Activated T-cell treated with anti-CD3 and anti-CD28 coated beads for 4 hours (primary cell): Measurements from ENCODE around the gene CPB2.
A peak's percentile ranks its signal among the peaks of the same experiment; 100 is the strongest.

Experiments
- DNase-seq: peaks from one replicate; pipeline ENCODE4 v3.0.0-alpha.2; 2020

CPB2 gene

GRCh38 chr13:46097015-46097414 lies 7.8 kb downstream of the CPB2 start:
- DNase-seq: no peak

DNA sequence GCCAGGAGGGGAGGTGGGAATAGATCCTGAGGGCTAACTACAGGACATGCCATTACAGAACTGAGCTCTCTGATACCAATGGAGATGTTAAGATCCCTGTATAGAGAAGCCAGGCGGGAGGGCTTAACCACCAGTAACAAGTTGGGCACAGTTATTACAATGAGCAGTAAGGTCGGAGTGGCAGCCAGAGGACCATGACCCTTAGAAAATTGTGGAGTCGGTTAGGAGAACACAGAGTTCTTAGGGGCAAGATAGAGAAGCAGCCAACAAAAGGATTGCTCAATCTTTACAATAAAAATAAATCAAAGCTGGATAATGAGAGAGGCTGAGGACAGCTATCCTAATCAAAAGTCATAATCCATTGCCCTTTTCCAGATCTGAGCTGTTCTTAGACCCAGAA lies 10.4 kb downstream of the CPB2 start:
- DNase-seq: no peak

- no peak for DNase-seq
These were observed 15.8 kb downstream of the CPB2 start for GRCh38 chr13:46088821-46089562.

- no peak for DNase-seq
These were observed 17.4 kb downstream of the CPB2 start for GRCh38 chr13:46087481-46087880.

GRCh38 chr13:46086985-46087384 lies 17.8 kb downstream of the CPB2 start:
- no peak for DNase-seq

DNA sequence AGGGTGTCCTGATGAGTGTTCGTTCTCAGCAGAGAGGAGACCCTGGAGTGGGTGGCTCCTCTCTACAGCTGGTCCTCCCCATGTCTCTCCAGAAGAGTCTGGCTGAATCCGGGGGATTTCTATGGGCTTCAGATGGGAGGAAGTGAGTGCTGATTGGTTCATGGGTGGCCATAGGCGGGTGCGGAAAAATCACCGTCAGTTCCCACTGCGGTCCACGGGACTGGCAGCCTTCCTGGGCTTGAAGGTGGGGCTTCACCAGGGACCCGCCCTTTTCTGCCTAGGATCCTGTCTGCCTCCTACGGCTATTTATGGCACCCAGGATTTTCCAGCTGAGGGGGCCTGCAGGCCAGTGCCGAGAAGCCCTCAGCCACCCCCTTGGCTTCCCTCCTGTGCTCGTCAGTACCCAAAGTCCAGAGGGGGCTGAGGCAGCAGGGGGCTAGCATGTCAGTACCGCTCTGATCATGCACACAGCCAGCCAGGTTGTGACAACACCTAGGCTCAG lies 18.4 kb downstream of the CPB2 start:
- DNase-seq: no peak

GRCh38 chr13:46085737-46086136 lies 19.1 kb downstream of the CPB2 start:
- DNase-seq: no peak

DNA sequence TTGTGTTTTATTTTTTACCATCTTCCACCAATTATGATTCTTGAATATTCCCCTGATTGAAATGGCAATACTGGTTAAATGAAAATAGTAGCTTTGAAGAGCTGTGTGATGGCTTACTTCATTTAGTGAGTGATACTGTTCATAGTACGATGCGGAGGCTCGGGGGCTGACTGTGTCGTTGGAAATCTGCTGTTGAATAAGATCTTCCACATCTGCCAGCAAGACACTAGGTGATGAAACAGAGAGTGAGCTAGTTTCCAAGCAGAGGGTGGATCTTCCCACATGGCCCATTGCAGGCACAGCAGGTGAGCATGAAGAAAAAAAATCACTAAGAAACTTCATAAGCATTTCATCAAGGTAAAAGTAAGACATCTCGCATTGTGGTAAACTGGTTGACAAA lies 22.5 kb downstream of the CPB2 start:
- DNase-seq: no peak

GRCh38 chr13:46079770-46080169 lies 25.1 kb downstream of the CPB2 start:
- DNase-seq: no peak

GRCh38 chr13:46077265-46077664 lies 27.6 kb downstream of the CPB2 start:
- no peak for DNase-seq

DNA sequence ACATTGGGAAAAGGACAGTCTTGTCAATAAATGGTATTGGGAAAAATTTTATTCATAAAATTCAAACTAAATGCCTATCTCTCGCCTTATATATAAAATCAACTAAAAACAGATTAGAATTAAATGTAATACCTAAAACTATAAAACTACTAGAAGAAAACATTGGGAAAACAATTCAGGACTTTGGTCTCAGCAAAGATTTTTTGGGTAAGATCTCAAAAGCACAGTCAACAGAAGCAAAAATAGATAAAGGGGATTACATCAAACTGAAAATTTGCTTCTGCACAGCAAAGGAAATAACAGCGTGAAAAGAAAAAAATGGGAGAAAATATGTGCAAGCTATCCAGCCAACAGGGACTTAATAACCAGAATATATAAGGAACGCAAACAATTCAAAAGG lies 28.0 kb downstream of the CPB2 start:
- DNase-seq: no peak

- DNase-seq: no peak
These were observed 29.0 kb downstream of the CPB2 start for GRCh38 chr13:46075811-46076210.

GRCh38 chr13:46071590-46072249 lies 33.1 kb downstream of the CPB2 start:
- no peak for DNase-seq

DNA sequence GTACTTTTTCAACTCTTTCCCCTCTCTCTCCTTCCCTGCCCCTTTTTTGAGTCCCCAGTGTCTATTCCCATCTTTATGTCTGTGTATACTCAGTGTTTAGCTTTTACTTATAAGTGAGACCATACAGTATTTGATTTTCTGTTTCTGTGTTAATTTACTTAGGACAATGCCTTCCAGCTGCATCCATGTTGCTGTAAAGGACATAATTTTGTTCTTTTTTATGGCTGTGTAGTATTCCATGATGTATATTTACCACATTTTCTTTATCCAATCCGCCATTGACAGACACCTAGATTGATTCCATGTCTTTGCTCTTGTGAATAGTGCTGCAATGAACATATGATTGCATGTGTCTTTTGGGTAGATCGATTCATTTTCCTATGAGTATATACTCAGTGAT lies 41.5 kb downstream of the CPB2 start:
- DNase-seq: no peak

DNA sequence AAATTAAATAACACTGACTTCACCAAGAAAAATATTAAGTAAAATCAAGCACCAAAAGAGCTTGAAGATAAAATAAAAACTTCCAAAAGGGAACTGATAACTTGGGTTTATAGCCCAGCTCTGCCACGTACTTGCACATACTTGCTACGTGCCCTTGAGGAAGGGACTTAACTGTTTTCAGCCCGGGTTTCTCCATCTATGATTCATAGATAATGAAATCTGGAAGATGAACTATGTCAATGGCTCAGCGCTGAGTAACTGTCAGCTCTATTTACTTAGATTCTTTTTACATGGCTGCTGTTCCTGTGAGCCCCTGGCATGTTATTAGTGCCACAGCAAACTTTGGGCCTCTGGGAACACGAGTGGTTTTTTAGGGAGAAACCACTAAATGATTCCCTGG lies 42.6 kb downstream of the CPB2 start:
- no peak for DNase-seq

- DNase-seq: no peak
These were observed 45.4 kb downstream of the CPB2 start for GRCh38 chr13:46059405-46059804.

DNA sequence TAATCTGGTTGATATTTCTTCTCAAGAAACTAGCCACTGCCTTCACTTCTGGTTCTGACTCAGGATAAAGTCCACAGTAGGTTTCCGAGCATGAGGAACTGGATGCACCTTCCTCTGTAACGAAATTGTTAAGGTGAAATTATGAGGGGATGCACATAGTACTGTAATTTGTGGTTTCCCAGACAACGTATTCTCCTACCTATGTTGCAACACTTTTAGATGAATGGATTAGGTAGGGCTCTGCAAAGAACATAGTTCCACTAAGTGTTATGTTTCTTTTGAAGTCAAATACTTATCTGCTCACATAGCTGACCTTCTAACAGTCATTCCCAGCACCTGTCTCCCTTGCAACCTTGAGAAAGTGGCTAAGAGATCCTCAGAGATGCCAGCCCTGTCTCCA lies 46.6 kb downstream of the CPB2 start:
- no peak for DNase-seq

DNA sequence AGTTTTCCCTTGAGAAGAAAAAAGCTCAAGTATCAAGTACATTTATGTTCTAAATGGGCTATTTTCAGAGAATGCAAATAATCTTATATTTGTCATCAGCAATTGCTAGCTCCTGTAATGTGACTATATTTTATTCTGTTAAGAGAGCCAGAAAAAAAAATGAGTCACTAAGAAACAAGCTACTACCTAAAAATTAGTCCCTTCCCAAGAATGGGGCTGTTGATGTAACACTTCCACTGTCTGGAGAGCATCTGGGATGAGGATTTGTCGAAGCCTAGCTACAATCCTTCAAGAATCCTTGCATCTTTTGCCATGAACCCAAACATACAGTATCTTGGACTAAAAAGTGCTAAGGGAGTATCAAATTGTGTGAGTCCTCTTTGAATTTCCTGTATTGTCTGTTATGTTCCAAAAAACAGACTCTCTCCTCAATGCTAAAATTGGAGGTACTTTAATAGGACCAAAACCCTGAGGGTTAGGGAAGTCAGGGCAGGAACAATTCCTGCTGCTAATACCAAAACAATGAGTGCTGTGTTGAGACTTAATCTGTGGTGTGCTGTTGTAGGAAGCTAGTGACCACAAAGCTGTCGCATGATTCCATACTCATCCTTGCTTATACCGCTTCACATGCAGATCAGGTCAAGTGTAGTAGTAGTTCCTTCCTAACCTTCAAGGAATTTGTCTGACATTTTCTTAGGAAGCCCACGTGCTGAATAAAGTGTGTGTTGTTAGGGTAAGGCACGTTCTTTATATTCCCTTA lies 47.4 kb downstream of the CPB2 start:
- DNase-seq: no peak

DNA sequence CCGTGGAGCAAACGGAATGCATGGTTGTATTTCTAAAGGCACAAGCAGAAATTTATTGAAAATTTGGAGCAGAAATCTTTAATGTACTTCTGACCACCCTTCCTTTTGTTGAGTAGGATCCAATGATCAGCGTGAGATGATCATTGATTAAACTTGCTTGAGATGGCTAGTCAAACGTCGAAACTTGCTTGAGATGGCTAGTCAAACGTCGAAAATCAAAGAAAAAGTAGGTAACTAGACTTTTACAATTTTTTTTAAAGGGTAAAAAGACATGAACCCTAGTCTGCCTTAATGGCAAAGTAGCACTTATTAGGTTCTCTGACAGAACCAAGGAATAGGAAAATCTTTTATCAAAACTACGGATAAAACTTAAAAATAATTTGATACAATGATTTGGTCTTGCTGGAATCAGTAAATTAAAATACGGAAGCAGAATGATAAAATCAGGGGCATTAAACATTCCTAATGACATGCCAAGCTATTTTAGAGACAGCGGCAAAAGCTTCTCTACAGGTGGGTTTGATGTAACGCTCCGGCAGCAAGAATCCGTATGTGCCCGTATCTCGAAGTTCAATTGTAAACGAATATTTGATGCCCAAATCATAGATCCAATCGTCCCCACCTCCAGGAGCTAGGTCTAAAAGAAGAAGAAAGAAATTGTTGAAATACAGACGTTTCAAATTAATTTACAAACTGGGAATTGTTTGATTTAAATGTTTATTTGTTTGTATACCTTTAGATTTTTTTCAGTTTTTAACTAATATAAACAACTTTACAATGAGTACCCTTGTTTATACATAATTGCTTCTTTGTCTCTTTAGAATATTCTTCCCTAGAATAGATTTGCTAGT lies 51.4 kb downstream of the CPB2 start:
- no peak for DNase-seq

- peak; percentile 85 for DNase-seq
These were observed 52.3 kb downstream of the CPB2 start, which contains the start of gene ZC3H13 for GRCh38 chr13:46052319-46053161. TSS of gene ZC3H13 (minus strand) at chr13:46052746. CDS start at chr13:46045507, 7,239 bp downstream.

- DNase-seq: no peak
These were observed 52.9 kb downstream of the CPB2 start for GRCh38 chr13:46051968-46052318.

DNA sequence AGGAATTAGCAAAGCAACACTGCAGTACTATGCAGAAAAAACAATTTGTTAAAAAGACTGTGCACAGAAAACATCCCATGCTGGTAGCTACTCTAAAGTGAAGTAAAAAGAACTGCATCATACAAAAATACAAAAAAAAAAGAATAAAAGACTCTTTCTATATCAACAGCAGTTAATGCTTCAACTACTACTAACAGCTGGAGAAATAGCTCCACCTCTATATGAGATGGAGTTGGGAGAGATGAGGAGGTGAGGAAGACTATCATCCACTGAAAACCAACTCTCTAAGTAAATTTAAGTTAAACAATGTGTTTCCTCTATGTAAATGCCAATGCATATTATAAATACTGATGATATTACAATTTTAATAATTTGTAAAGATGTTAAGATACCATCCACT lies 54.1 kb downstream of the CPB2 start:
- no peak for DNase-seq
